ENCODE data around the gene EEF1A2.

EEF1A2 gene

GRCh38 chr20:63497946-63498935, 642 bp downstream of the EEF1A2 start:
- DNase-seq, result no peak

- DNase-seq, result no peak
Observed at GRCh38 chr20:63497138-63497945, 1.5 kb downstream of the EEF1A2 start.

GRCh38 chr20:63496596-63497120, 2.2 kb downstream of the EEF1A2 start:
- no peak for DNase-seq

GRCh38 chr20:63495741-63496595, 2.9 kb downstream of the EEF1A2 start:
- DNase-seq, result no peak

- DNase-seq, result no peak
Observed at GRCh38 chr20:63495167-63495720, 3.6 kb downstream of the EEF1A2 start.

- DNase-seq, result no peak
Observed at GRCh38 chr20:63494420-63495166, 4.3 kb downstream of the EEF1A2 start.

- no peak for DNase-seq
Observed at GRCh38 chr20:63494084-63494419, 4.8 kb downstream of the EEF1A2 start.

- no peak for DNase-seq
Observed at GRCh38 chr20:63493563-63494020, 5.3 kb downstream of the EEF1A2 start.

- DNase-seq, result no peak
Observed at GRCh38 chr20:63492982-63493381, 5.9 kb downstream of the EEF1A2 start.

GRCh38 chr20:63492518-63492917, 6.4 kb downstream of the EEF1A2 start:
- DNase-seq, result no peak

GRCh38 chr20:63491635-63492230, 7.2 kb downstream of the EEF1A2 start:
- DNase-seq, result no peak

GRCh38 chr20:63491078-63491477, 7.8 kb downstream of the EEF1A2 start:
- DNase-seq, result no peak

GRCh38 chr20:63490416-63490815, 8.5 kb downstream of the EEF1A2 start:
- no peak for DNase-seq

GRCh38 chr20:63488315-63489251, 10.3 kb downstream of the EEF1A2 start:
- no peak for DNase-seq

GRCh38 chr20:63487781-63488241, 11.1 kb downstream of the EEF1A2 start:
- DNase-seq, result no peak

GRCh38 chr20:63487116-63487764, 11.6 kb downstream of the EEF1A2 start:
- DNase-seq, result no peak

GRCh38 chr20:63486300-63486855, 12.5 kb downstream of the EEF1A2 start:
- no peak for DNase-seq

GRCh38 chr20:63484651-63485403, 14.1 kb downstream of the EEF1A2 start:
- no peak for DNase-seq

Measured in NCI-H1048 (cell line).